ENCODE results near the gene SLC25A23. TPM values are rescaled to one million over a fixed set of nuclear protein-coding genes. Genes with fewer than 3 reads are reported as not detected.

Gene SLC25A23
- total and polyA plus RNA-seq, 2 of the 8 experiments (the other 6 are each of a cell fraction or from before 2014, with no cell fraction given): 18.0 to 48.1 TPM

GRCh38 chr19:6466526-6467248, 7.1 kb upstream of the SLC25A23 start:
- Histone ChIP-seq H3K36me3 (ENCODE audit: control insufficient read depth in 2 of 4, insufficient read depth in 4 of 4, low read length in 3 of 4) (peaks cover 0 to 8% (median 3%) of the 10 kb centered on the region in 4 experiments; a peak in 2 of 8 replicates), H3K79me2 (ENCODE audit: control insufficient read depth in 1 of 2, insufficient read depth in 2 of 2, low read length in 2 of 2) (peaks cover 0 to 9% of the 10 kb centered on the region in 2 experiments; a peak in 2 of 4 replicates), H3K23ac (ENCODE audit: insufficient read length) (no peak overlapping the region), H4K20me1 (replicated peaks in 1 of 2; ENCODE audit: control insufficient read depth in 1 of 2, insufficient read depth in 2 of 2, low read length in 2 of 2) (peaks cover 0 to 14% of the 10 kb centered on the region in 2 experiments), H3K23me2 (ENCODE audit: low read depth, low read length) (peaks cover 8% of the 10 kb centered on the region; the same call in 1 of the 2 replicates), H2BK12ac (ENCODE audit: low read depth, low read length) (no peak overlapping the region), H2AK5ac (ENCODE audit: low read depth, low read length) (no peak overlapping the region), H3K14ac (ENCODE audit: insufficient read length) (no peak overlapping the region), H2BK15ac (ENCODE audit: low read length) (no peak overlapping the region), H2BK5ac (ENCODE audit: low read depth, low read length) (no peak overlapping the region), H2AFZ (ENCODE audit: low read length) (no peak overlapping the region), H3K27ac (ENCODE audit: low read depth, low read length) (no peak overlapping the region), H3K9ac (replicated peaks in 1 of 4; ENCODE audit: extremely low read depth in 1 of 4, low read depth in 3 of 4, low read length in 3 of 4) (no peak overlapping the region), H4K91ac (replicated peaks; ENCODE audit: insufficient read length, low read length) (no peak overlapping the region), H4K5ac (ENCODE audit: insufficient read length, low read depth, low read length) (no peak overlapping the region), H4K8ac (ENCODE audit: extremely low read depth, insufficient read depth, low read length) (peak overlapping the region; percentile 51; the same call in 1 of the 2 replicates), H3K4me1 (replicated peaks in 1 of 4; ENCODE audit: control insufficient read depth in 3 of 4, insufficient read depth in 4 of 4, low read length in 3 of 4) (peaks cover 0 to 10% (median 4%) of the 10 kb centered on the region in 4 experiments; a peak in 4 of 7 replicates), H2BK120ac (replicated peaks; ENCODE audit: low read depth, low read length) (no peak overlapping the region), H3K56ac (replicated peaks; ENCODE audit: insufficient read length, low read depth, low read length) (no peak overlapping the region), H3K4ac (replicated peaks; ENCODE audit: insufficient read length, low read depth, low read length) (no peak overlapping the region), H2BK20ac (ENCODE audit: low read length) (no peak overlapping the region), H3K18ac (ENCODE audit: extremely low read depth, low read length) (no peak overlapping the region), H3K79me1 (ENCODE audit: low read depth, low read length) (no peaks in the 10 kb centered on the region; the same call in 1 of the 2 replicates), H3K9me3 (ENCODE audit: insufficient read depth in 2 of 2, low read depth in 1 of 2, low read length in 1 of 2) (no peaks in the 10 kb centered on the region), H3K4me2 (ENCODE audit: insufficient read depth in 1 of 2, low read depth in 2 of 2, low read length in 2 of 2) (no peak overlapping the region), H3K4me3 (ENCODE audit: extremely low read depth in 1 of 4, insufficient read depth in 2 of 4, low read depth in 3 of 4, low read length in 4 of 4) (no peak overlapping the region), H3K27me3 (replicated peaks in 1 of 4; ENCODE audit: control insufficient read depth in 3 of 4, extremely low read depth in 1 of 4, insufficient read depth in 3 of 4, low read length in 3 of 4) (no peaks in the 10 kb centered on the region; a peak in 1 of 7 replicates)
- ChIA-PET POLR2A (ENCODE audit: partially characterized antibody) (interaction anchor here (1.2 kb wide), 1 partner anchor 10 kb away, joined by 5 read pairs; no protein-coding TSS in a partner anchor), CTCF (ENCODE audit: partially characterized antibody) (interaction anchor here (1.6 kb wide), 1 partner anchor 40 kb away, joined by 7 read pairs; no protein-coding TSS in a partner anchor)
- no peak for TF ChIP-seq USF2 (IDR thresholded peaks at IDR 0.05; ENCODE audit: low read length)
- DNase-seq (ENCODE audit: low read depth in 1 of 2, low spot score in 2 of 2): no peak
- 95% methylated on average over 14 of the region's 21 CpGs; no CpG with 5 or more reads in 1 of the 2 experiments for WGBS, 2 experiments (ENCODE audit: extremely low coverage in 1 of 2, insufficient coverage in 1 of 2, insufficient read length in 1 of 2, insufficient replicate concordance in 2 of 2, low coverage in 1 of 2, low lambda C conversion rate in 2 of 2, missing lambda C conversion rate in 1 of 2)
- FAIRE-seq: no peak
